Pulmonary artery endothelial cell (primary cell): Measurements from ENCODE around the gene PSTPIP1. TPM values are rescaled to one million over a fixed set of nuclear protein-coding genes. Genes with fewer than 3 reads are reported as not detected.

Source experiments
- DNase-seq: peaks from one replicate; pipeline ENCODE4 v3.0.0-alpha.2; 2011; ENCODE audit warnings: low read depth, low spot score
- total RNA-seq: library from RNA; depleted of rRNA; stranded (reverse); fragments of >200 nt; gene quantifications from 2 replicates; pipeline ENCODE4 v1.2.3, GENCODE V29; 2014

The PSTPIP1 gene
- total RNA-seq, 1 donor from 2014 or later = 3.2 TPM

DNA sequence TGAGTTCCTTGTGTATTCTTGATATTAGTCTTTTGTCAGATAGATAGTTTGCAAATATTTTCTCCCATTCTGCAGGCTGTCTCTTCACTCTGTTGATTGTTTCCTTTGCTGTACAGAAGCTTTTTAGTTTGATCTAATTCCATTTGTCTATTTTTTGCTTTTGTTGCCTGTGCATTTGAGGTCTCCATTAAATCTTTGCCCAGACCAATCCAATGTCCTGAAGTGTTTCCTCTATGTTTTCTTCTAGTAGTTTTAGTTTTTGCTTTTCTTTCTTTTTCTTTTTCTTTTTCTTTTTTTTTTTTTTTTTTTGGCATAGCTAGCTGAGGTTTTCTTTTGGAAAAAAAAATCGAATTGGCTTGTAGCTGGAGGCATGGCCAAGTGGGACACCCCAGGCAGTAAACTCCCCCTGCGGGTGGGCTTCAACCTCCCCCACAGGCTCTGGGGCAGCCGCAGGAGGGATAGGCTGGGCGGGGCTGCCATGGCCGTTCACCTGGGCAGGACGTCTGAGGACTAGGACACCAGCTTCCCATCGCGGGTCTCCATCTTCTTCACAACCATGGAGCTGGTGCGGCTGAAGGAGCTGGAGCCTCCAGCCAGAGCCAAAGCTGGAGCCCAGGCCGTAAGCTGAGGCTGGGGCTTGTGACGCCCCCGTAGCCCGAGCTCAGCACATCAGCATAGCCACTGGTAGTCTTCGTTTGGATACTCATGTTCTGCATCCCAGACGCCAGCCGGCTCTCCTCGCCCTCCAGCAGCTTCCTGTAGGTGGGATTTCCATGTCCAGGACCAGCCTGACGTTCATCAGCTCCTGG is 16.2 kb upstream of the PSTPIP1 start:
- DNase-seq = no peak

GRCh38 chr15:76979331-76979925 is 15.5 kb upstream of the PSTPIP1 start:
- DNase-seq = no peak

- no peak for DNase-seq
Measured at GRCh38 chr15:76979996-76980520, 14.9 kb upstream of the PSTPIP1 start.

- no peak for DNase-seq
Measured at GRCh38 chr15:76982356-76982755, 12.6 kb upstream of the PSTPIP1 start.

DNA sequence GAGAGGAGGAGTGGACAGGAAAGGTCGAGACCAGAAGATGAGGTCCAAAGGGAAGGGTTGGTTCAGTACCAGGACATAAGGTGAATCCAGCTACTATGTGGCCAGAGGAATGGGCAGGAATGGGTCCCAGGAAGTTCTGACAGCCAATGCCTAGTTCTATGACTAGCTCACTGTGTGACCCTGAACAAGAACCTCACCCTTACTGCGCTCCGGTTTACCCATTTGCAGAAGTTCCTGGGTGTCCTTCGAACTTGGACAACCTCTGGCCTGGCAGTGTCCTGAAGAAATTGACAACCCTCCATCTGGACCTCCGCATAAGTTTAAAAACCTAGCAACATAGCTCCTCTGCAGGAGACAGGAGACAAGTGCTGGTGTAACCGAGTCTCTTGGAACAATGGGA is 12.2 kb upstream of the PSTPIP1 start:
- no peak for DNase-seq

DNA sequence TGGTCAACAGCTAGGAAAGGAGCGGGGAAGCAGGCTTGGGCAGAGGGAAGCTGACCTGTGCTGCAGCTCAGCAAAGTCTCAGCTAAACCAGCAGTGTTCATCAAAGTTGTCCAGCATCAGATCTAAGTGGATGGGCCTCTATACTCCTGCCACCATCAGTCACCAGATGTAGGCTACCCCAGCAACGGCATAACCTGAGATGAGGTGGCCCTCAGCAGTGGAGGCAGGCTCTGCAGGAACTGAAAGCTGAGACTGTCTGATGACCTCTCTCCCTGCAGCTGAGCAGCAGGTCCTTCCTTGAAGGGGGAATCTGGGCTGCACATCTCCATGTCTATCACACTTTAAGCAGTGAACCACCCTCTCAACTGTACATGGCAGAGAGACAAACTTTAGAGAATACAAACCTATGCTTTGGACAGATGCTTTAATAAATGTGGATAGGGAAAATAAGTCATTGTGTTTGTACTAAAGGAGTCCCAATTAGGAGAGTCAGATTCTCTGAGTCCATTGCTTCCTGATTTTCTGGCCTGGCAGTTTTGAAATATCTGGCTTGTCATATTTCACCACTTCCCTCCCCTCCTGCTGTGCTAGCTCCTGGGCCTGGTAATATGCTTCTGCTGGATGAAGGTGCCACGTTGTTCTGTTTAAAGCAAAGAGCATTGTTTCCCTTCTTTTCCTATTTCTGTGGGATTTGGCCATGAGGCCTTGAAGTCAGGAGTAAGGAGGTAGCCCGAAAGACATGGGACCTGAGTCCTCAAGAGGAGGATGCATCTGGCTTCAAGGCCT is 11.1 kb upstream of the PSTPIP1 start:
- DNase-seq = no peak

DNA sequence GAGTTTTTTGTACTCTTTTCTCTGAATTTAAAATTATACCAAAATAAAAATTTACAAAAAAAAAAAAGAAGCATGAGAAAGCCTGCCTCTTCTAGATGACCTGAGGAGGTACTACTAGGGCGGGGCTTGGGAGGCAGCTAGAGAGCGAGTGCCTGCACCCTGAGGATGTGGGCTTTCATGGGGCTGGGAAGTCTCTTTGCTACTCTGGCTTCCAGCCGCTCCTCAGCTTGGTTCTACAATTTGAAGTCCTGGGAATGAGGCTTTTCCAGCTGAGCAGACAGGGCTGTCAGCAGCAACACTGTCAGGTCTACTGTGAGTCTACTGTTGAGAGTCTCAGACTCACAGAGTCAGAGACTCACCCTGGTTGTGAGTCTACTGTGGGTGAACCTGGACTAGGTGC is 8.2 kb upstream of the PSTPIP1 start:
- no peak for DNase-seq

DNA sequence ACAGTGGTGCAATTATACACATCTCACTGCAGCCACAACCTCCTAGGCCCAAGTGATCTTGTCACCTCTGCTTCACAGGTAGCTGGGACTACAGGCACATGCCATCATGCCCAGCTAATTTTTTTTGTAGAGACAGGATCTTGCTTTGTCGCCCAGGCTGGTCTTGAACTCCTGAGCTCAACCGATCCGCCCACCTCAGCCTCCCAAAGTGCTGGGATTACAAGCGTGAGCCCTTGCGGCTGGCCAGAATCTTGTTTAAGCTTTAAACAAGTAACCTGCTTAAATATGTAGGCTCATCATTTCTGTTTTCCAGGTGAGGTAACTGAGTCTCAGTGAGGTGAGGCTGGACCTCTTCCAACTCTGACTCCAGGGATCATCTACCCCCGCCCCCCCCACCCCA is 7.7 kb upstream of the PSTPIP1 start:
- no peak for DNase-seq

DNA sequence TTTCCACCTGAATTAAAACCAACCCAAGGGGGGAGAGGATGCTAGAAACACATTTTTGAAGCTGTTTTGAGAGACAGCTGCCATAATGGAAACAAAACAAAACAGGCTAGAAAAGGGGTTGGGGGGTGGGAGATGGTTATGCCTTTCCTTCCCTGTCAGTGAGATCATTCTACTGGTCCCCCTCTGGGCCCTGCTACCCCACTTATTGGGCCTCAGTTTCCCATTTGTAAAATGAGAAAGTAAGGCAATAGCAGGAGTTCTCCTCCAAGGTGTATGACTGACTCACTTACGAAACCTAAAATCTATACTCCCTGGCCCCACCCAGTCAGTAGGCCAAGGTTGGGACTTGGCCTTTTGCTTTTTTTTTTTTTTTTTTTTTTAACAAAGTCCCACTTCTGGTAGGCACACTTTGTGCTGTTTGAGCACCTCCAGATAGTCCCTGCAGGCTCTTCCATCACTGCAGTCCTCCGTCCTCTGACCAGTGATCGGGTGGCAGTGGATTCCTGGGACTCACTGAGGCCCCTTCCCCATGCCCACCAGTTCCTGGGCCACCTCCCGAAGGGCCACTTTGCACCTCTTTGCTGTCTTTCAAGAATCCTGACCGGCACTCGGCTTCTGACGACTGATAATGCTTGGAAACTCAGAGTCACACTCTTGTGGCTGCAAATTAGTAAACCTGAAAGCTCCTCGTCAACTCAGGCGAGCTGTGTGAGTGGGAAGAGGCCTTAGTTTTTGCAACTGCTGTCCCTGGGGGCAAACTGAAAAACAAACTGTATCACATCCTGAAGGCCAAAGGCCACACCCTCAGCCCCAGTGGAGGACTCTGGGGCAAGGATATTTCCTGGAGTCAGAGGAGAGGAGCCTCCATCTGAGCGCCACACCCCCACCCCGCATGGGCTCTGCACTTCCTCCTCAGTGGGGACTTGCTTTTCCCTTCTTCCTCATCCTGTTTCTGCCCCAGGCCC is 6.7 kb upstream of the PSTPIP1 start:
- DNase-seq = no peak

GRCh38 chr15:76988867-76989780 is 5.8 kb upstream of the PSTPIP1 start:
- no peak for DNase-seq

- DNase-seq = no peak
Measured at GRCh38 chr15:76991048-76991447, 3.9 kb upstream of the PSTPIP1 start.

DNA sequence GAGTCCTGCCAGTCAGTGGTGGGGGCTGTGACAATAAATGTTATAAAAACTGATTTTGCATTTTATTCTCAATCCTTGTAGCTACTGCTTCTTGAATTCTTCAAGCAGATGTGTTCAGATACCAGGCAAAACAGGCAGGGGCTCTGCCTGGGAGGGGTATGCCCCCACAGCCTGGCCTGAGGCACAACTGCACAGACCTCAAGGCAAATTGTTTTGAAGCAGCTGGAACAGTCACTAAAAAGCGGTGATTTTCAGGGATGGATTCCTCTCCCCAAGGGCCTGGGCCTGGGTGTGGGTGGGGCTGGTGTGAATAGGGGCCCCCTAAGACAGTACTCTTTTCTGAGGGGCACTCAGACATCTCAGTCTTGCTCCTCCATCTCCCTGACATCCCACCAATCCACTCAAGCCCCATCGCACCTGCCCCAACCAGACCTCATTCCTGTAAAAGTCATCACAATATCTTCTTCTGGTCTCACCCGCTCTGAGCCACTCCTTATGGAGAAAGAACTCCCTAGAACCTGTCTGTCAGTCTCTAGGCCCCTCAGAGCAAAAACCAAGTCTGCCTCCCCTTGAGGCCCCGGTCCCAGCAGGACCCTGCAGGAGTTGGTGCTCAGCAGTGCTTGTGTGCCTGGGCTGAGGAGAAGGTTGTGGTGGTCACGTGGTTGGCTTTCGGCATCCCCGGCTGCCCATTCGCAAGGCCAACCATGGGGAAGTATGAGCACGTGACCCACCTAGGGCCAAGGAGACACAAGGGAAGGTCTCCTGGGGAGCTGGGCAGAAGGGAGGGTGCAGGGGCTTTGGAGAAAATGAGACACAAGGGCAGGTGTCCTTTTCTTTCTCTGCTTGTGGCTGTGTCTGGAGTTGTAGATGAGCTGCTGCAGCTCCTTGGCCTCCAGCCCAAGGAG is 2.9 kb upstream of the PSTPIP1 start:
- DNase-seq = no peak

DNA sequence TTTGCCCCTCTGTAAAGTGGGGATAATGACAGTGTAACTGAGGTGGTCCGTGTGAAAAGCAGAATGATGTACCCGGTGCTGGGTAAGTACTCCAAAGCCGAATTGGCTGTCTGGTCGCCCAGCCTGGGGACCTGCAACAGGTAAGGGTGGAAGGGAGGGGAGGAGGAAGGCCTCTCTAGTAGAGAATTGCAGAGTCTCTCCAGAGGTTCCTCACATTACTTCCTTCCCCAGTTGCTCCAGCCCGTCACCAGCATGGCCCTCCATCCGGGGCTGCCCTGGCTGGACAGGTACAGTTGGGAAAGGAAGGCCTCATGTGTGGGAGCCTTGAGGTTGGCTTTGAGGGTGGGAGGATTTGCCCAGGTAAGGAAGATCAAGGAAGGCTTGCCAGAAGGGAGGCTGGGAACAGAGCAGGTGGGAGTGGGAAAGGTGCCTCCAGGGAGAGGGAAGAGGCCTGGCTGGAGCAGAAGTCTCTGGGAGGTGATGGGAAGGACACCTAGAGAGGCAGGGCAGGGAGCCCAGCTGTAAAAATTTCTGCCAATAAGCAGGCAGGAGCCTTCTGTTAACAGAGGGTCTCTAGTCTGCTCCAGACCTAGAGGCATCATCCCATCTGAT is 1.7 kb upstream of the PSTPIP1 start:
- no peak for DNase-seq

DNA sequence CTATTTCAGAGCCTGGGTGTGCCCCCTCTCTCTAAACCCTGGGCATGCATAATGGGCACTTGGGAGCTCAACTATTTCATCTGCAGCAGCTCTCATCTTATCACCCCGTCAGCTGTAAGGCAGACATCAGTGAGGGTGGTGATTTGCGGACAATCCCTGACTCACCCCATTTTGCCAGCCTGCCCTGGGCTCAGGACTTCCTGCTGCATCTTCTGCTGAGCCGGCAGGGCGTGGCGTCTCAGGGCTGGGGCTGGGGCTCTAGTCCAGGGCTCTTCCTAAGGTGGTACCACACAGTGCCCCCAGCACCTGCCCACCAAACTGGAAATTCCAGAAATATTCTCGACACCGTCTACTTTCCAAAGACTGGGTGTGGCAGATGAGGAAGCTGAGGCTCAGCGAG is 925 bp upstream of the PSTPIP1 start:
- DNase-seq = no peak

DNA sequence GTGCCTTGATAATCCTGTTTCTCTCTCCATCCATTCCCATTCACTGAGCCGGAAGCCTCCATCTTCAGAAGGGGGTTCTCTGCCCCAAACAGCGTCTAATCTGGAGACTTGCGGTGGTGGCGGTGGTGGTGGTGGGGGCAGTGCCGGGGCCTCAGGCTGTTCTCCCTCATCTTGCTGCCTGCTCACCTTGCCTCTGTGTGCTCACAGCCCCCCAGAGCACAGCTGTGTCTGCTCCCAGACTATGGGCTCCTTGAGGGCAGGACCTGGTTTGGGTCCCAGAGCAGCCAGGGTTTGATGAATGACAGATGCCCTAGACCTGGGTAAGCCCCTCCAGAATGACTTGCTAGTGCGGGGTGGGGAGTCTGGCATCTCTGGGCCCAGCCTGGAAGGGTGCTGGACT is 430 bp upstream of the PSTPIP1 start:
- DNase-seq = no peak

DNA sequence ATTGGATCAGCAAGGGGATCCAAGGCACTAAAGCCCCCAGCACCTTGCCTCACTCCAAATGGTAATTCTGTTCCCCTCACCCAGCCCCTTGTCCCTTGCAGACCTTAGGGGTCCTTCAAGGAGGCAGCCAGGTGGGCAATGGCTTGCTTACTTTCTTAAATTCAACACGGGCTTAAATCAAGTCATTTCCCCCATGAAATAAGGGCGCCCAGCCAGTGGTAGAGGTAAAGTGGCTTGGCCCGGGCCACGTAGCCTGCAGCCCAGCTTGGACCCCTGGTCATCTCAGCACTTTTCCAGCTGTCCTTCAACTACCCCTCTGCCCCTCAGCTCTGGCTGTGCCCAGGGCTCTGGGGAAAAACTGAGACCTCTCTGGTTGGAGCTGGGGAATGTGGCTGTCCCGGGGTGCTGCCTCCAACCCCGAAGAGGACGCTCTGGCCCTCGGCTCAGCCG is 1.2 kb downstream of the PSTPIP1 start:
- DNase-seq = no peak

DNA sequence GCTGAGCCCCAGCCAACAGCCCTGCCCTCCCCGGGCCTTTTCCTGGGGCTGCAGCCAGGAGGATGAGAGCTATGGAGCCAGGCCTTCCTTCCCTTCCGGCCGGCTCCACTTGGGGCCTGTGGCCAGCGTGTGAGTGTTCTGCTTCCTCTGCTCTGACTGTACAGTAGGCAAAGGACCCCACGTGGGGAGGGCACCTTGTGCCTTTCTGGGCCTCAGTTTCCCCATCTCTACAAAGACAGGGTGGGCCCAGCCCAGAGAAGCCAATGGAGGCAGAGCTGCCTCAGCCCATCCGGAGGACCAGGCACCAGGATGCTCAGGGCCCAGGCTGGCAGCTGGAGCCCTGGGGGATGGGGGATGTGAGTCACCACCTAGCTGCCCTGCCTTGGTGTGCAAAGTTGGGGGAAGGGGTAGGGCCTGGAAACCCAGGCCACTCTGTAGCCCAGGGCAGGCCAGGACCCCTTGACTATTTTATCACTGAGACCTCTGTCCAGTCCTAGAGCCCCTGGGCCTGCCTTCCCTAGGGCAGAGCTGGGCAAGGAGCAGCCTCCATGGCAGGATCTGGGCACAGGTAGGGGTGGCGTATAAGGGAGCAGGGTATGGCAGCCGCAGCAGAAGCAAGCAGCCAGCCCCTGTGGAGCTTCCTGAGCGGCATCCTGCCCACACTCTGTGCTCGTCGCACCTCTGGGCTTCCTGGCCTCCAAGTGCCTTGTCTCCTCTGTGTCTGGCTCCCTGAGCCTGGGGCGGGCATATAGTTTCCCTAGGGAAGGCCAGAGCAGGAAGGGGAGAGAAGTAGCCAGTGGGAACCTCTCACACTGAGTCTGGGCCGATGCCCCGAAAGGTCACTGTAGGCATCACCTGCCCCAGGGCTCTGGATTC is 1.8 kb downstream of the PSTPIP1 start:
- DNase-seq = no peak
